Muscle of back (tissue), 13 donors: ENCODE results near the gene SAT1. TPM values are rescaled to one million over a fixed set of nuclear protein-coding genes. Genes with fewer than 3 reads are reported as not detected.
A peak's percentile ranks its signal among the peaks of the same experiment; 100 is the strongest.
"Not testable (repeated sequence)": the region's sequence is repeated elsewhere in the genome, so short reads cannot be mapped to it uniquely, and the experiment has no call there.

Experiments used
- DNase-seq, 3 donors: peaks; one replicate each; pipeline versions ENCODE4 v3.0.0 to v3.0.0-alpha.2; 2013
- long read RNA-seq, 9 donors: transcript quantifications; one replicate each; lab custom pipeline, GENCODE V29; 2026
- polyA plus RNA-seq, 10 donors: library from polyadenylated mRNA; unstranded; fragments of 120-200 nt; gene quantifications; one replicate each; pipeline ENCODE4 v1.2.1, GENCODE V29; 2013; ENCODE audit not compliant: insufficient read length in 10 of 10

The SAT1 gene
- 10 to 100 TPM; 36.2 to 57.8 (median 42.2) TPM for polyA plus RNA-seq
- long read RNA-seq, donor 1, transcript SAT1-204 (6 exons, 1,065 nt) = major isoform, 11 of 23 reads
- long read RNA-seq, donor 1, partial matches to known transcripts = 5 of 23 reads
- long read RNA-seq, donor 1, other reads (novel, unspliced or antisense) = 0 of 23 reads
- long read RNA-seq, donor 2, partial matches to known transcripts = 0 of 9 reads
- long read RNA-seq, donor 2, other reads (novel, unspliced or antisense) = 0 of 9 reads
- long read RNA-seq, donor 3 = 0 reads
- long read RNA-seq, donor 4, transcript SAT1-204 (6 exons, 1,065 nt) = minor isoform, 9 of 25 reads
- long read RNA-seq, donor 4, transcript SAT1-207 (3 exons, 1,033 nt) = major isoform, 14 of 25 reads
- long read RNA-seq, donor 4, partial matches to known transcripts = 0 of 25 reads
- long read RNA-seq, donor 4, other reads (novel, unspliced or antisense) = 0 of 25 reads
- long read RNA-seq, donor 5, transcript SAT1-204 (6 exons, 1,065 nt) = major isoform, 11 of 18 reads
- long read RNA-seq, donor 5, partial matches to known transcripts = 0 of 18 reads
- long read RNA-seq, donor 5, other reads (novel, unspliced or antisense) = 0 of 18 reads
- long read RNA-seq, donor 6, transcript SAT1-204 (6 exons, 1,065 nt) = minor isoform, 13 of 36 reads
- long read RNA-seq, donor 6, transcript SAT1-207 (3 exons, 1,033 nt) = major isoform, 17 of 36 reads
- long read RNA-seq, donor 6, partial matches to known transcripts = 0 of 36 reads
- long read RNA-seq, donor 6, other reads (novel, unspliced or antisense) = 0 of 36 reads
- long read RNA-seq, donor 7, transcript SAT1-204 (6 exons, 1,065 nt) = minor isoform, 12 of 31 reads
- long read RNA-seq, donor 7, transcript SAT1-207 (3 exons, 1,033 nt) = major isoform, 13 of 31 reads
- long read RNA-seq, donor 7, transcript SAT1-202 (3 exons, 909 nt) = minor isoform, 5 of 31 reads
- long read RNA-seq, donor 7, partial matches to known transcripts = 0 of 31 reads
- long read RNA-seq, donor 7, other reads (novel, unspliced or antisense) = 0 of 31 reads
- long read RNA-seq, donor 8, transcript SAT1-204 (6 exons, 1,065 nt) = minor isoform, 7 of 18 reads
- long read RNA-seq, donor 8, transcript SAT1-207 (3 exons, 1,033 nt) = major isoform, 8 of 18 reads
- long read RNA-seq, donor 8, partial matches to known transcripts = 0 of 18 reads
- long read RNA-seq, donor 8, other reads (novel, unspliced or antisense) = 0 of 18 reads
- long read RNA-seq, donor 9, partial matches to known transcripts = 0 of 3 reads
- long read RNA-seq, donor 9, other reads (novel, unspliced or antisense) = 0 of 3 reads

GRCh38 chrX:23782863-23783588, at the start of gene SAT1:
TSS of gene SAT1 (plus strand) at chrX:23783173. CDS start at chrX:23783352, 179 bp downstream.
- peak; percentile 94 to 95 (median 94) for DNase-seq

GRCh38 chrX:23736030-23736429, 46.9 kb upstream of the SAT1 start:
- no peak for DNase-seq

- DNase-seq = no peak
Observed at GRCh38 chrX:23737413-23737812, 45.6 kb upstream of the SAT1 start.

DNA sequence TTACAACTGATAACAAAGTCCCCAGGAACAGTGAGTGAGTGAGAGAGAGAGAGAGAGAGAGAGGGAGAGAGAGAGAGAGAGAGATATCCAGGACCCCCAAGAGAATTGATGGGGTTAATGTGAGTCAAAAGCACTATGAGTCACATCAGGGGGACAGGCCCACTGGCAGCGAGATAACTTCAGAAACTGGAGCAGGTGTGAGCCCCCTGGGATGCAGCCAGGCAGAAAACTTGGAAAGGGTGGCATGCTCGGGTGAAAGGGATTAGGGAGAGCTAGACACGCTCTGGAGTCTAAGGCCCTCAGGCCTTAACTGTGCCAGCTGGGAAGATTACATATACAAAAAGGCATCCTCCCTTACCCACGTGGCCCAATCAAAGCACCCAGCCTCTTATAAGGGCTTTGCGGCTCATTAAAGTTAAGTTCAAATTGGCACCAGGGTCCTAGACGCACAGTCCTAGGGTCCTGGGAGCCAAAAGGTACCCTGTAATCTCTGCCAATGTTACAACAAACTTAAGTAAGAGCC, 40.7 kb upstream of the SAT1 start:
- DNase-seq = peak; percentile 58 to 77 (median 61)

DNA sequence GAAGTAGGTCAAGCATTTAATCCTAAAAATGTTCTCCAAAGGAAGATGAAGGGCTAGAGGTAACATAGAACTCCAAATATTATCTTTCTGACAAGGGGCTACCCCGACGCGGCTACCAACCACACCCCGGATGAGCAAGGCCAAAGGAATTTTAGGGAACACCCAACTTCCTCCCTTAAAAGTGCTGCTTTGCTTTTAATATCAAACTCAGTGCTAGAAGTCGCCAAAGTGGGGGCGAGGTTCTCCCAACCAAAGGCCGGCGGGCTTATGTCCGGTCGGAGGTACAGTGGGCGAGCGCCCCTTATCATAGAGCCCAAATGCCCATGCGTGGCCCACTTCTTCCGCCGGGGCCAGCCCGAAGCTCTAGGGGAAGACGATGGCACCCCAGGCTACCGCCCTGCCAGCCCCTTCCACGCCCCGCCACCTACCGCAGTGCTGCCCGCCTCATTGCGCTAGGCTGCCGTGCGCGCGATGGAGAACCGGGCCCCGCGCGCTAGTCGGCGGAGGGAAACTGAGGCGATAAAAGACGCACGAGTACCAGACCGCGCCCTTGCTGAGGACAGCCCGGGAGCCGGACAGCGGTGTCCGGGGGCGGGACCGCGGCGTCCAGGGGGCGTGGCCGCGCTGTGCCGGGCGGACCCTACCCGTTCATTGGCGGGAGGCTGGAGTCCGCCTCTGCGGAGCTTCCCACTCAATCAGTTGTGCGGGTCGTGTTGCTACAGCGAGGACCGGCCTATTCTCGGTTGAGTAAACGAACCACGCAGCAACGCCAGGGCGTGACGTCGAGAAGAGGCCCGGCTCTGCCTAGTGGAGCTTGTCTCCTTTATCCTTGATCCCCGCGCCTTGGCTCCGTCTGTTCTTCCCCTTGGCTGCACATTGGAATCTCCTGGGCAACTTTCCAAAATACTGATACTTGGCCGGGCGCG, 40.0 kb upstream of the SAT1 start, which contains the start of gene ACOT9:
TSS of gene ACOT9 (minus strand) at position 580 of the 926 bp plus-strand sequence. CDS start at position 448, 132 bp downstream.
- DNase-seq = peak; percentile 90 to 96 (median 93)

DNA sequence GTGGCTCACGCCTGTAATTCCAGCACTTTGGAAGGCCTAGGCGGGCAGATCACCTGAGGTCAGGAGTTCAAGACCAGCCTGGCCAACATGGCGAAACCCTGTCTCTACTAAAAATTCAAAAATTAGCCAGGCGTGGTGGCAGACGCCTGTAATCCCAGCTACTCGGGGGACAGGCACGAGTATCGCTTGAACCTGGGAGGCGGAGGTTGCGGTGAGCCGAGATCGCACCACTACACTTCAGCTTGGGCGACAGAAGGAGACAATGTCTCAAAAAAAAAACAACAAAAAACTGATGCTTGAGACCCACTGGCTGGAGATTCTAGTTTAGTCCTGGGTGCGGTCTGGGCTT, 39.4 kb upstream of the SAT1 start:
- not testable (repeated sequence) for DNase-seq

- no peak for DNase-seq
Observed at GRCh38 chrX:23745786-23746185, 37.2 kb upstream of the SAT1 start.

DNA sequence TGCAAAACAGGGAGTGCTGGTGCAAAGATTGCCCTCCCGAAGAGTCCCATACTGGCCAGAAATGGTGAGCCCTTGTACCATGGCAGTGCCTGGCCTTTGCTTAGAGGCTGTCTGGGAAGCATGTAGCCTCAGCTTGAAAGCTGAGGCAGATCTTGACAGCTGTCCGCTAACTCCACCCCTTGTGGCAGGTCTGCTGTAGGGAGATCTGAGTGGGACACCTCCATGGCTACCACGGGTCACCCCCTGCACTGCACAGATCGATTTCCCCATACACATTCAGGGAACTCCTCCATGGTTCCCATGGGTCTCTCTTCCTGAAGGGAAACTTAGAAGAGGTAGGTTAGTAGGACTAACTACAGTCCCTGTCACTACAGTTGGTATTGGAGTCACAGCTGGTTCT, 33.8 kb upstream of the SAT1 start:
- DNase-seq = no peak

- no peak for DNase-seq
Observed at GRCh38 chrX:23749576-23749975, 33.4 kb upstream of the SAT1 start.

GRCh38 chrX:23752740-23753415, 30.1 kb upstream of the SAT1 start:
- DNase-seq = peak; percentile 45 to 75 (median 53)

- DNase-seq = no peak
Observed at GRCh38 chrX:23754664-23755063, 28.3 kb upstream of the SAT1 start.

DNA sequence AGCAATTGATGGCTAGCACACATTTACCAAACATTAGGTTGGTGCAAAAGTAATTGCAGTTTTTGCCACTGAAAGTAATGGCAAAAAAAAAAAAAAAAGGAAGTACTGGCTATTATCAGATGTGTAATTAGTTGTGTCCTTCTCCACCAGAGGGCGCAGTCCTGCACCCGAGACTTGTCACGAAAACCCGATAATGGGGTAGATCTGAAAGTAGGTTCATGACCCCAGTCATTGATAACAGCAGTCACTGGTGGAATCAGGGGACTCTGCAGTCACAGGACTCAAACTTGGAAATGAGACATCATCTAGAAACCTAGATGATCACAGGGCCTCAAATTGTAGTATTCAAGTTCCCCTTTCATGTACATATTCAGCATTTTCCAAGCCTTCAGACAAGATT, 26.8 kb upstream of the SAT1 start:
- DNase-seq = peak; percentile 18 to 41 (median 27)

DNA sequence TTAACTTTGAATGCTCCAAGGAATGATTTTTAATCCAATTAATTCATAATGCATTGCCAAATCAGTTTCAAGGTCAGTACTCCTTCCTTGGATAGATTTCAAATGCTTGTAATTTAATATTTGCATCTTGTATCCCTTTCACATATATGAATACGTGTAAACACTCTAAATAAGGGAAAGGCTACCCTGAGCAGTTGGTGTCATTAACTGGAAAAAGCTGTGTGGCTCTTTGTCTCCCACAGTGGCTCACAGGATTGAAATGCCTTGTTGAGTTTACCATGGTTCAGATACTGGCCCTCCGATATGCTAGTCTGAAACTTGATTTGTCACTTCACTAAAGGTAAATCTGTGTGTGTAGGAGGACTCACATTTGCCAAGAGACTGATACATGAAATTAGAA, 23.2 kb upstream of the SAT1 start:
- no peak for DNase-seq

GRCh38 chrX:23764188-23764984, 18.6 kb upstream of the SAT1 start:
- DNase-seq = no peak

DNA sequence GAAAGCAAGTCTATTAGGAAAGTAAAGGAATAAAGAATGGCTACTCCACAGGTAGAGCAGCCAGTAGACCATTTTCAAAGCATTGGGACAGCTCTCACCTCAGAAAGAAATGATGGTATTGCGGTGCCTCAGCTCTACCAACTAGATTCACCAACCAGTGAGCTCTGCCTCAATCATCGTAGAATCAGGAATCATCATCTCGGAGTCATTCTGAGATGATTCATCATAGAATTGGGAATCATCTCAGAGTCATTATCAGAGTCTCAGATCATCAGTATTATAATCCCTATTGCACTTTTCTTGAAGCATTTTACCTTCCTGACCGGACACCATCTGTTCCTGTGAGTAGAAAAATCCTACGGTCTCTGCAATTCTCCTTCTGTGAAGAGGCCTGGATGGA, 17.5 kb upstream of the SAT1 start:
- DNase-seq = no peak

DNA sequence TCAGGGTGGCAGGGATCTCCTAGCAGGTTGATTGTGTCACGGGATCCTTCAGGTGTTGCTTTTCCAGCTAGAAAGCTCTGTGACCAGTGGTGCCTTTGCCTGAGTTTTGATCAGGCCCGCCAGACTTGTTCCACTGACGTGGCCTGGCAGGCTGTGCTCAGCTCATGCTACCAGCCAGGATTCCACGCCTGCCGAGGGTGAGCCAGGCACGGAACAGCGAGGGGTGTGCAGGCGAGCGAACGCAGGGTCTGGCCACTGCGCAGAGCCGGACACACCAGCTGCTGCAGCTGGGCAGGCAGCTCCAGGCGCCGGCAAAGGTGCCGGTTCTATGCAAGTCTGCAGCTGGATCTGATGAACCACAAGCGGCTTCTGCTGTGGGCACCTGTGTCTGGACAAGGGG, 17.1 kb upstream of the SAT1 start:
- DNase-seq = no peak

GRCh38 chrX:23766650-23767551, 16.1 kb upstream of the SAT1 start:
- DNase-seq = no peak
